Mucosa of descending colon (tissue), 3 donors: ENCODE results near the gene C11orf97. TPM values are rescaled to one million over a fixed set of nuclear protein-coding genes. Genes with fewer than 3 reads are reported as not detected.

Experiments used
- ATAC-seq: fragments of 200-7000 bp; cut with Tn5 transposase; one replicate; pipeline ENCODE4 v1.9.1; 2020; ENCODE audit warnings: mild to moderate bottlenecking, moderate library complexity
- DNase-seq, 3 donors: peaks; one replicate each; pipeline ENCODE4 v3.0.0-alpha.2; 2020
- H3K36me3 ChIP-seq: fragments of 200-600 bp; one replicate; pipeline ENCODE4 v1.8.0; 2021; ENCODE audit warnings: low read depth, mild to moderate bottlenecking
- H3K4me1 ChIP-seq: fragments of 200-600 bp; one replicate; pipeline ENCODE4 v1.8.0; 2021; ENCODE audit warnings: low read depth, mild to moderate bottlenecking
- H3K4me3 ChIP-seq: fragments of 200-600 bp; one replicate; pipeline ENCODE4 v1.8.0; 2021; ENCODE audit warnings: mild to moderate bottlenecking
- H3K9me3 ChIP-seq: fragments of 200-600 bp; one replicate; pipeline ENCODE4 v1.8.0; 2021; ENCODE audit warnings: mild to moderate bottlenecking
- CTCF ChIP-seq: fragments of 200-600 bp; IDR thresholded peaks from one replicate; pipeline ENCODE4 v1.8.0; 2022; ENCODE audit warnings: antibody characterized with exemption, mild to moderate bottlenecking
- intact Hi-C, 2 donors: fragments of 100-400 bp; cut with DNase I in 1 of 2; cut with micrococcal nuclease in 1 of 2; formaldehyde crosslinking; loops; one replicate each; pipeline versions ENCODE4 v1.11.0 to v1.11.1; 2022; cut with DNase I, micrococcal nuclease
- total RNA-seq, 3 donors: library from RNA; stranded (reverse); fragmentation: NEBNext Ultra II Directional in 2 of 3; extraction: Animal tissue kit (Norgen Biotek cat#: 25700) in 2 of 3; gene quantifications; one replicate each; pipeline versions ENCODE4 v1.2.1 to v1.2.4, GENCODE V29; 2021 to 2023
- donor health status: DM: no; HTN: no; CAD: no; lungs with moderate emphysema.
- donor health status: DM: no; HTN: no; CAD: no.
- donor health status: DM: no; HTN: yes; CAD: no.

Gene C11orf97
- total RNA-seq, 3 donors from 2014 or later, result not detected

- Histone ChIP-seq H3K9me3 (no peaks in the 10 kb centered on the region), H3K36me3 (no peaks in the 10 kb centered on the region), H3K4me1 (peaks cover 1% of the 10 kb centered on the region), H3K4me3 (no peak overlapping the region)
- intact Hi-C loops, result no loop called here
- DNase-seq (no peak), ATAC-seq (no peak)
- no peak for TF ChIP-seq CTCF
Measured at GRCh38 chr11:94518300-94518699, 6.0 kb downstream of the C11orf97 start.

- peak; percentile 54 for ATAC-seq
- TF ChIP-seq CTCF, result peak; percentile 14
- intact Hi-C loops, result loop anchor here (5.0 to 10.0 kb wide), 2 partner anchors 83 to 375 kb away; no protein-coding TSS in a partner anchor
- no peaks in the 10 kb centered on the region for H3K9me3 ChIP-seq
- no peaks in the 10 kb centered on the region for H3K4me1 ChIP-seq
- no peak overlapping the region for H3K4me3 ChIP-seq
- no peaks in the 10 kb centered on the region for H3K36me3 ChIP-seq
- peak in 1 of 3 donors; percentile 58 for DNase-seq
Measured at GRCh38 chr11:94519478-94520084, 7.3 kb downstream of the C11orf97 start.

GRCh38 chr11:94521684-94522083, 9.4 kb downstream of the C11orf97 start:
- peak; percentile 84 for ATAC-seq
- TF ChIP-seq CTCF, result peak; percentile 24
- DNase-seq, result no peak
- H3K9me3 ChIP-seq, result no peaks in the 10 kb centered on the region
- intact Hi-C loops, result loop anchor here (5.0 to 10.0 kb wide), 2 partner anchors 81 to 373 kb away; no protein-coding TSS in a partner anchor
- peaks cover 3% of the 10 kb centered on the region for H3K4me1 ChIP-seq
- no peaks in the 10 kb centered on the region for H3K36me3 ChIP-seq
- no peak overlapping the region for H3K4me3 ChIP-seq

- no peak for TF ChIP-seq CTCF
- no peak for ATAC-seq
- Histone ChIP-seq H3K9me3 (no peaks in the 10 kb centered on the region), H3K4me1 (peaks cover 3% of the 10 kb centered on the region), H3K4me3 (no peak overlapping the region), H3K36me3 (no peaks in the 10 kb centered on the region)
- no peak for DNase-seq
- intact Hi-C loops, result loop anchor here (5.0 to 10.0 kb wide), 2 partner anchors 78 to 370 kb away; no protein-coding TSS in a partner anchor
Measured at GRCh38 chr11:94524341-94524740, 12.1 kb downstream of the C11orf97 start.

- Histone ChIP-seq H3K36me3 (no peaks in the 10 kb centered on the region), H3K4me3 (no peak overlapping the region), H3K9me3 (no peaks in the 10 kb centered on the region), H3K4me1 (peaks cover 3% of the 10 kb centered on the region)
- ATAC-seq, result peak; percentile 73
- intact Hi-C loops, result loop anchor here in 1 of 2 donors (10.0 kb wide), 1 partner anchor 369 kb away; no protein-coding TSS in a partner anchor
- TF ChIP-seq CTCF, result no peak
- DNase-seq, result peak; percentile 81 to 92 (median 84)
Measured at GRCh38 chr11:94525546-94526324, 13.5 kb downstream of the C11orf97 start.
